Sigmoid colon (tissue), 7 donors: ENCODE measurements around the gene SH3RF3. TPM values are rescaled to one million over a fixed set of nuclear protein-coding genes. Genes with fewer than 3 reads are reported as not detected.

Experiments used
- DNase-seq: peaks from one replicate; pipeline ENCODE4 v3.0.0-alpha.2; 2019
- H3K27ac ChIP-seq, 4 donors: fragments of 200-600 bp; sonication (generic); one replicate each; pipeline ENCODE4 v1.5.1; 2016 to 2019; ENCODE audit warnings: mild to moderate bottlenecking in 1 of 4
- H3K27me3 ChIP-seq, 3 donors: fragments of 200-600 bp; sonication (generic); one replicate each; pipeline ENCODE4 v1.5.1; 2019; ENCODE audit warnings: mild to moderate bottlenecking in 1 of 3
- H3K36me3 ChIP-seq, 4 donors: fragments of 200-600 bp; sonication (generic); one replicate each; pipeline ENCODE4 v1.5.1; 2016 to 2019
- H3K4me1 ChIP-seq, 4 donors: fragments of 200-600 bp; sonication (generic); one replicate each; pipeline ENCODE4 v1.5.1; 2017 to 2019
- H3K4me3 ChIP-seq, 4 donors: fragments of 200-600 bp; sonication (generic); one replicate each; pipeline ENCODE4 v1.5.1; 2017 to 2019; ENCODE audit warnings: mild to moderate bottlenecking in 2 of 4, moderate library complexity in 1 of 4
- H3K9me3 ChIP-seq, 4 donors: fragments of 200-600 bp in 3 of 4; sonication (generic) in 3 of 4; one replicate each; pipeline versions ENCODE4 v1.5.1 to v1.6.1; 2013 to 2019
- CTCF ChIP-seq, 4 experiments: fragments of 450-650 bp in 3 of 4; fragments of 200-600 bp in 1 of 4; IDR thresholded peaks; one replicate each; pipeline ENCODE4 v1.5.1; 2016 to 2019; ENCODE audit warnings: antibody characterized with exemption in 4 of 4, mild to moderate bottlenecking in 3 of 4, moderate library complexity in 2 of 4
- EP300 ChIP-seq, 4 donors: sonication (generic); formaldehyde crosslinking; IDR thresholded peaks; one replicate each; pipeline ENCODE4 v1.6.1; 2017; ENCODE audit warnings: antibody characterized with exemption in 4 of 4
- POLR2A ChIP-seq, 2 donors: fragments of 450-650 bp; IDR thresholded peaks; one replicate each; pipeline ENCODE4 v1.6.1; 2016; ENCODE audit warnings: antibody characterized with exemption in 2 of 2, mild to moderate bottlenecking in 2 of 2, moderate library complexity in 2 of 2
- POLR2AphosphoS5 ChIP-seq, 4 donors: sonication (generic); formaldehyde crosslinking; IDR thresholded peaks; one replicate each; pipeline ENCODE4 v1.6.1; 2017; ENCODE audit warnings: antibody characterized with exemption in 4 of 4
- WGBS, 2 donors: extraction: QIAGEN DNeasy Blood & Tissue Kit; methylation state at CpG; one replicate each; pipeline ENCODE4 v1.1.7; 2013; 5-methylcytosine and 5-hydroxymethylcytosine counted together
- intact Hi-C: fragments of 100-400 bp; cut with DNase I; formaldehyde crosslinking; loops from one replicate; pipeline ENCODE4 v1.15.1; 2023
- polyA plus RNA-seq, 3 donors: library from polyadenylated mRNA; stranded (reverse); fragments of 200-250 nt; gene quantifications; one replicate each; pipeline ENCODE4 v1.2.3, GENCODE V29; 2013
- total RNA-seq, 4 donors: library from RNA; depleted of rRNA; stranded (reverse); fragments of >200 nt; gene quantifications; one replicate each; pipeline ENCODE4 v1.1.0, GENCODE V29; 2016
- donor health status: healthy with polysubstance abuse.
- donor health status: Bipolar disorder and iron deficiency.
- donor health status: healthy.

The SH3RF3 gene
- total and polyA plus RNA-seq, 7 donors: 0.69 to 10.0 (median 3.4) TPM

DNA sequence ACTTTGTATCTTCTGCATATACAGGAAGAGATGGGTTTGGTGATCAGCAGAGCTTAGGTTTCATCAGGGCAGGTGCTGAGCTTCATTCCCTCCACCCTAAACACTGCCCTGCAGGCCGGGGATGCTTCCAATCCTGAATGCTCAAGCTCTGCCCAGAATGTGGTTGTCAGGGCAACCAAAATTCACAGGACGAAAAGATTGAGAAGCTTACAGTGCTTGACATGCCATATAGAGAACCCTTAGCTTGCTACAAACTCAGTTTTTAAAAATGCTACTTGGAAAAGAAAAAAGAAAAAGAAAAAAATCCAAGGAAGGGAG, 65.6 kb downstream of the SH3RF3 start:
- H3K4me3 ChIP-seq: no peak overlapping the region
- 70 to 78% methylated on average over 2 of the region's 2 CpGs for WGBS, 2 donors
- DNase-seq: no peak
- no peaks in the 10 kb centered on the region for H3K27me3 ChIP-seq
- no peak overlapping the region for H3K27ac ChIP-seq
- no peaks in the 10 kb centered on the region for H3K9me3 ChIP-seq
- TF ChIP-seq CTCF (IDR thresholded peaks at IDR 0.05) (no peak), POLR2A (IDR thresholded peaks at IDR 0.05) (no peak), POLR2AphosphoS5 (IDR thresholded peaks at IDR 0.05) (no peak), EP300 (IDR thresholded peaks at IDR 0.05) (no peak)
- intact Hi-C loops: no loop called here
- no peaks in the 10 kb centered on the region for H3K36me3 ChIP-seq
- peaks cover 0 to 30% (median 14%) of the 10 kb centered on the region in 4 donors for H3K4me1 ChIP-seq

GRCh38 chr2:109195193-109196045, 66.4 kb downstream of the SH3RF3 start:
- peaks cover 0 to 25% (median 11%) of the 10 kb centered on the region in 4 donors for H3K4me1 ChIP-seq
- intact Hi-C loops: no loop called here
- peak; percentile 35 for DNase-seq

DNA sequence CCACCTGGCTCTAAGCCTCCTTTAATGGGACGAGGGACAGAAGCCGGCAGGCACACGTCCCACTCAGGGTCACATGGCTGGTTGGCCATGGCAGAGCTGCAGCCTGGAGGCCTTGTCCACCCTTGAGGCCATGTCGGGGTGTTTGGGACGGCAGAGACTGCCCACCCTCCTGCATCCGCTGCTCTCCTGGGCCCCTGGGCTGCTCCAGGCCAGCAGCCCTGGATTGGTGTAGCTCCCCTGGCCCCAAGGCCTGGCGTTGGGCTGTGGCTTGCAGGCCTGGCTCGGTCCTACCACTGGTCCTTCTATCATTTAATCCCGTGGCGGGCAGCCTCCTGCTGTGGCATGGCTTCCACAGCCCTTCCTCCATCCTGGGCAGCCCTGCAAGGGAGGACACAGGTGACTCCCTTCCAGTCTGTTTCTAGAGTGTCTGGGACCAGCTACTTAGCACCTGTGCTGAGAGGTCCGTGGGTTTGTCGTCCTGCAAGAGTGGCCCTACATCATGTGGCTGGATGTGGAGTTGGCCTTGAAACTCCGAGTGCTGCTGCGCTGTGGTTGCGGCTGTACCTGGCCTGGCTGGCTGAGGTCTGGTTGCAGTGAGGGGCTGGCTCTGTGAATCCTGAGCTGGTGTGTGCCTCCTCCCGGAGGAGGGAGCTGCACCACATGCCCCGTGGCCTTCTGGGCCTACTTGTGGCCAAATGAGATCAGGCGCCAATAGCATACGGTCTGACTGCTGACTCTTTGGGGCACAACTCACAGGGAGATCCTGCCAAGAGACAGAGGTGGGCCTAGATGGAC, 67.3 kb downstream of the SH3RF3 start:
- no peak for DNase-seq
- Histone ChIP-seq H3K9me3 (no peaks in the 10 kb centered on the region), H3K36me3 (no peaks in the 10 kb centered on the region), H3K27ac (no peak overlapping the region), H3K27me3 (no peaks in the 10 kb centered on the region), H3K4me1 (peaks cover 0 to 23% (median 14%) of the 10 kb centered on the region in 4 donors), H3K4me3 (no peak overlapping the region)
- 93 to 94% methylated on average over 19 of the region's 19 CpGs for WGBS, 2 donors
- no peak for TF ChIP-seq POLR2AphosphoS5 (IDR thresholded peaks at IDR 0.05)
- no peak for TF ChIP-seq POLR2A (IDR thresholded peaks at IDR 0.05)
- no peak for TF ChIP-seq EP300 (IDR thresholded peaks at IDR 0.05)
- TF ChIP-seq CTCF (IDR thresholded peaks at IDR 0.05): no peak
- intact Hi-C loops: no loop called here

More at GRCh38 chr2:109195193-109196045, 66.4 kb downstream of the SH3RF3 start:
- Histone ChIP-seq H3K36me3 (no peaks in the 10 kb centered on the region), H3K27ac (no peak overlapping the region), H3K4me3 (no peak overlapping the region), H3K27me3 (no peaks in the 10 kb centered on the region), H3K9me3 (no peaks in the 10 kb centered on the region)
- 85 to 86% methylated on average over 19 of the region's 19 CpGs for WGBS, 2 donors
- TF ChIP-seq POLR2AphosphoS5 (IDR thresholded peaks at IDR 0.05): no peak
- TF ChIP-seq POLR2A (IDR thresholded peaks at IDR 0.05): no peak
- no peak for TF ChIP-seq CTCF (IDR thresholded peaks at IDR 0.05)
- TF ChIP-seq EP300 (IDR thresholded peaks at IDR 0.05): no peak

DNA sequence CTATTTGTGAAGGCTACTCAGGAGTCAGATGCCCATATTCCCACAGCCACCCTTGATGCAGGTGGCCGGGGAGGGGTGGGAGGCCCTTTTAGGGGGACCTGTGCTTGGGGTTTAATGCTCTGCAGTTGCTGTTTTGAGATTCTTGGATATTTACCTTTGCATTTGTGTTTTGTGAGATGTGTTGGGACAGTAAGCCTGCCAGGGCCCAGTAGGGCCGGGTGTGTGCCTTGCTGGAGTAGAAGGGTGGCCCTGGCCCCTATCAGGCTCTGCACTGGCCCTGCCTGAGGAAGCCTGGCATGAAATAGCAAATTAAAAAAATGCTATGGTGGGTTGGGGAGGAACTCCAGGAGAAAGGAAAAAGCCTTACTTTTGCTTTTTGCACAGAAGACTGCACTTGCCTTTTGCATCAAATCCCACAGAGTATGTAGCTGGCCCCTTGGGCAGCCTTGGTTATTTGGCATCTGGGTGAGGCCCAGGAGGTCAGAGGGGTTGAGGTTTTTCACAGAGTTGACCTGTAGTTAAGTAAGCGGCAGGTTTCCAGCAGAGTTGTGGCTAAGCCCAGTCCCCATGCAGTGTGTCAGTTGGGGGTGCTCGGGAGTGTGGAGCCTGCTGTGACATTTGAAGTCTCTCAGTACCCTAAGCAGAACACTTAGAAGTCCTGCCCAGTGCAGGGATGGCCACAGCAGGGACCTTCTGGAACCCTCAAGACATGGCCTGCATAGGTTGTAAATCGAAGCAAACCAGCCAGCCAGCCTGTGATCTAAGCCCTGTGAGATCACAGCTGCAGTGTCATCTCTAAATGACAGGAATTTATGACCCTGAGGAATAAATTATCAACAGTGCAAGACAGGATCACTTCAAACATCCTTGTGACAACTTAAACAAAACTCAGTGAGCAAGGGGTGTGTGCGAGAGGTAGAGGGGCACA, 68.8 kb downstream of the SH3RF3 start:
- Histone ChIP-seq H3K36me3 (no peaks in the 10 kb centered on the region), H3K27ac (no peak overlapping the region), H3K27me3 (no peaks in the 10 kb centered on the region), H3K4me3 (no peak overlapping the region), H3K9me3 (no peaks in the 10 kb centered on the region), H3K4me1 (peaks cover 0 to 29% (median 18%) of the 10 kb centered on the region in 4 donors)
- WGBS, 2 donors: 73 to 81% methylated on average over 6 of the region's 6 CpGs
- intact Hi-C loops: no loop called here
- DNase-seq: no peak
- TF ChIP-seq POLR2A (IDR thresholded peaks at IDR 0.05): no peak
- TF ChIP-seq POLR2AphosphoS5 (IDR thresholded peaks at IDR 0.05): no peak
- no peak for TF ChIP-seq CTCF (IDR thresholded peaks at IDR 0.05)
- TF ChIP-seq EP300 (IDR thresholded peaks at IDR 0.05): no peak
